Thyroid gland (tissue), 4 donors: ENCODE data around the gene METRNL. TPM values are rescaled to one million over a fixed set of nuclear protein-coding genes. Genes with fewer than 3 reads are reported as not detected.
A peak's percentile ranks its signal among the peaks of the same experiment; 100 is the strongest.

Source experiments
- DNase-seq, 2 donors: peaks; one replicate each; pipeline ENCODE4 v3.0.0-alpha.2; 2019
- H3K27ac ChIP-seq, 3 donors: fragments of 200-600 bp; sonication (generic); 1 replicate in 2 of 3; 2 replicates in 1 of 3; pipeline ENCODE4 v1.5.1; 2016 to 2019; ENCODE audit warnings: mild to moderate bottlenecking in 1 of 3, moderate library complexity in 1 of 3
- H3K27me3 ChIP-seq: fragments of 200-600 bp; sonication (generic); one replicate; pipeline ENCODE4 v1.5.1; 2019
- H3K36me3 ChIP-seq, 2 donors: fragments of 200-600 bp; sonication (generic); one replicate each; pipeline ENCODE4 v1.5.1; 2016 to 2019
- H3K4me1 ChIP-seq, 2 donors: fragments of 200-600 bp; sonication (generic); one replicate each; pipeline ENCODE4 v1.5.1; 2017 to 2019
- H3K4me3 ChIP-seq, 3 donors: fragments of 200-600 bp; sonication (generic); replicated peaks in 1 of 3; 1 replicate in 2 of 3; 2 replicates in 1 of 3; pipeline ENCODE4 v1.5.1; 2016; ENCODE audit warnings: mild to moderate bottlenecking in 1 of 3
- H3K9me3 ChIP-seq: fragments of 200-600 bp; sonication (generic); one replicate; pipeline ENCODE4 v1.5.1; 2017
- POLR2A ChIP-seq, 2 donors: fragments of 450-650 bp; IDR thresholded peaks; one replicate each; pipeline ENCODE4 v1.6.1; 2017; ENCODE audit warnings: antibody characterized with exemption in 2 of 2, mild to moderate bottlenecking in 2 of 2, moderate library complexity in 1 of 2
- WGBS, 2 donors: methylation state at CpG; one replicate each; pipeline ENCODE4 v1.1.5; 2017; 5-methylcytosine and 5-hydroxymethylcytosine counted together
- intact Hi-C: fragments of 100-400 bp; cut with DNase I; formaldehyde crosslinking; loops from one replicate; pipeline ENCODE4 v1.15.1; 2023
- total RNA-seq, 4 donors: library from RNA; depleted of rRNA; stranded (reverse); fragments of >200 nt; gene quantifications; one replicate each; pipeline ENCODE4 v1.2.3, GENCODE V29; 2016
- TF ChIP-seq, protein P1 (sequence below), 6 experiments: fragments of 200-600 bp in 3 of 6; fragments of 450-650 bp in 3 of 6; sonication (generic) in 3 of 6; IDR thresholded peaks; one replicate each; pipeline ENCODE4 v1.5.1; 2016 to 2019; ENCODE audit warnings: antibody characterized with exemption in 6 of 6, mild to moderate bottlenecking in 2 of 6, inconsistent platforms in 1 of 6, moderate library complexity in 1 of 6

METRNL gene
- total RNA-seq, 4 donors from 2014 or later, result 57.5 to 89.7 (median 73.3) TPM

DNA sequence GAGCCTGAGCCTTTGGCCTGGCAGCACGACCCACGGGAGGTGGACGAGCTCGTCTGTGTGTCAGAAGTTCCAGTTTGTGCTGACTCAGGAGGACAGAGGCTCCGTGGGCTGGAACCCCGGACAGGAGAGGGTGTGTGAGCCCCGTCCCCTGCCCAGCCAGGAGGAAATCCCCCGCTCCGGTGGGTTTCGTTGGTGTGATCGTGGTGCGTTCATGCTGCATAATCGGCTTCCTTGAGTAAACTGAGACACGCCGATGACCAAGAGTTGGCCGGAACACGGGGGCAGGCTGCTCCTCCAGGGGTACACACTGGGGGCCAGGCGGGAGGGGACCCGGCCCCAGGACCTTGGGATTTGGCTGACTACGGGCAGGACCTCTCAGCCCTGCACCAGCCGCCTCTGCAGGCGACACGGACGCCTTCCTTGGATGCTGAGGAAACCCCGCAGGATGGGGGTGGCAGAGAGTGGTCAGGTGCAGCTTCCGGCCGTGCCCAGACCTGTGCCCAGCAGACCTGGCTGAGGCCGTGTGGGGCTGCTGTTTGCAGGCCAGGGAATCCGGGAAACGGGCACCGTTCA, 8.5 kb downstream of the METRNL start:
- Histone ChIP-seq H3K4me1 (peaks cover 37 to 57% of the 10 kb centered on the region in 2 donors), H3K9me3 (no peaks in the 10 kb centered on the region), H3K27ac (no peak overlapping the region), H3K36me3 (peaks cover 11 to 12% of the 10 kb centered on the region in 2 donors), H3K4me3 (no peak overlapping the region), H3K27me3 (no peaks in the 10 kb centered on the region)
- intact Hi-C loops, result no loop called here
- no peak for DNase-seq
- WGBS, 2 donors, result 88 to 91% methylated on average over 9 to 18 of the region's 31 CpGs
- TF ChIP-seq, protein P1, sequence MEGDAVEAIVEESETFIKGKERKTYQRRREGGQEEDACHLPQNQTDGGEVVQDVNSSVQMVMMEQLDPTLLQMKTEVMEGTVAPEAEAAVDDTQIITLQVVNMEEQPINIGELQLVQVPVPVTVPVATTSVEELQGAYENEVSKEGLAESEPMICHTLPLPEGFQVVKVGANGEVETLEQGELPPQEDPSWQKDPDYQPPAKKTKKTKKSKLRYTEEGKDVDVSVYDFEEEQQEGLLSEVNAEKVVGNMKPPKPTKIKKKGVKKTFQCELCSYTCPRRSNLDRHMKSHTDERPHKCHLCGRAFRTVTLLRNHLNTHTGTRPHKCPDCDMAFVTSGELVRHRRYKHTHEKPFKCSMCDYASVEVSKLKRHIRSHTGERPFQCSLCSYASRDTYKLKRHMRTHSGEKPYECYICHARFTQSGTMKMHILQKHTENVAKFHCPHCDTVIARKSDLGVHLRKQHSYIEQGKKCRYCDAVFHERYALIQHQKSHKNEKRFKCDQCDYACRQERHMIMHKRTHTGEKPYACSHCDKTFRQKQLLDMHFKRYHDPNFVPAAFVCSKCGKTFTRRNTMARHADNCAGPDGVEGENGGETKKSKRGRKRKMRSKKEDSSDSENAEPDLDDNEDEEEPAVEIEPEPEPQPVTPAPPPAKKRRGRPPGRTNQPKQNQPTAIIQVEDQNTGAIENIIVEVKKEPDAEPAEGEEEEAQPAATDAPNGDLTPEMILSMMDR (IDR thresholded peaks at IDR 0.05), result no peak
- no peak for TF ChIP-seq POLR2A (IDR thresholded peaks at IDR 0.05)

DNA sequence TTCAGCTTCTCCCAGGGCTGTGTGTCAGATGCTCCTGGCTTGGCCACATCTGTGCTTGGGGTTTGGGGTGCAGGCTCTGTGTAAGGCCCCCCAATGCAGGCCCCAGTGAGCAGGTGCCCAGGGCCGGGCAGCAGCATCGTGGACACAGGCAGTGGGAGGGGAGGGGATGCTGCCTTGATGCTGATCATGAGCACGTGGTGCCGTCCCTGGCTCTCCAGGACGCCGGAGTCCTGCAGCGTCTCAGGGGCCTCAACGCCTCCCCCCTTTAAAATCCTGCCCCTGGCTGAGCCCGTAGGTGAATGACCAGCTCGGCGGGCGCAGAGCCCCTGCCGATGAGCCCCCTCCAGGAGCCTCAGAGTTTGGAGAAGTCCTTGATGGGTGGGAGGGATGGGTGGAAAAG, 9.0 kb downstream of the METRNL start:
- intact Hi-C loops, result no loop called here
- Histone ChIP-seq H3K4me1 (peaks cover 31 to 51% of the 10 kb centered on the region in 2 donors), H3K36me3 (peaks cover 16 to 17% of the 10 kb centered on the region in 2 donors)

DNA sequence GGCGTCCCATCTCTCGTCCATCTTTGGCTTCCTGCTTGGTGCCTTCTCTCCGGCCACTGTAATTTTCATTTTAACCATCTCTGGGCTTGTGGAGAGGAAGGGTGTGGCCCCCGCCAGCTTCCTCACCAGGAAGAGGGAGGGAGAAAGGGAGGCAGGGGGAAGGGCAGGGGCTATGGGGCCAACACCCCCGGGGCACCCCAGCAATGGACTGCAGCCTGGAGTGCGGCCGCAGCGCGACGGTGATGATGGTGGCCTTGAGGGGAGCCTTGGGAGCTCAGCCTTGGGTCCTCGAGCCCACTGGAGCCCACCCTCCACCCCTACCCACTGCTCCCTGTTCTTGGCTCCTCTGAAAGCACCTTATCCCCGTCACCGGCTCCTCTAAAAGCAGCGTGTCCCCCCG, 9.5 kb downstream of the METRNL start:
- peaks cover 26 to 47% of the 10 kb centered on the region in 2 donors for H3K4me1 ChIP-seq
- TF ChIP-seq, protein P1 (IDR thresholded peaks at IDR 0.05), result no peak
- TF ChIP-seq POLR2A (IDR thresholded peaks at IDR 0.05), result no peak
- WGBS, 2 donors, result 80 to 85% methylated on average over 15 of the region's 15 CpGs
- H3K36me3 ChIP-seq, result peaks cover 19 to 21% of the 10 kb centered on the region in 2 donors
- DNase-seq, result no peak
- intact Hi-C loops, result no loop called here
- H3K27me3 ChIP-seq, result no peaks in the 10 kb centered on the region
- no peak overlapping the region for H3K4me3 ChIP-seq
- no peaks in the 10 kb centered on the region for H3K9me3 ChIP-seq
- H3K27ac ChIP-seq, result no peak overlapping the region

More for the DNA sequence above, 9.0 kb downstream of the METRNL start:
- WGBS, 2 donors, result 90 to 91% methylated on average over 7 to 11 of the region's 13 CpGs
- H3K27ac ChIP-seq, result no peak overlapping the region
- no peaks in the 10 kb centered on the region for H3K27me3 ChIP-seq
- TF ChIP-seq, protein P1 (IDR thresholded peaks at IDR 0.05), result no peak
- TF ChIP-seq POLR2A (IDR thresholded peaks at IDR 0.05), result no peak
- no peak for DNase-seq
- no peak overlapping the region for H3K4me3 ChIP-seq
- H3K9me3 ChIP-seq, result no peaks in the 10 kb centered on the region

DNA sequence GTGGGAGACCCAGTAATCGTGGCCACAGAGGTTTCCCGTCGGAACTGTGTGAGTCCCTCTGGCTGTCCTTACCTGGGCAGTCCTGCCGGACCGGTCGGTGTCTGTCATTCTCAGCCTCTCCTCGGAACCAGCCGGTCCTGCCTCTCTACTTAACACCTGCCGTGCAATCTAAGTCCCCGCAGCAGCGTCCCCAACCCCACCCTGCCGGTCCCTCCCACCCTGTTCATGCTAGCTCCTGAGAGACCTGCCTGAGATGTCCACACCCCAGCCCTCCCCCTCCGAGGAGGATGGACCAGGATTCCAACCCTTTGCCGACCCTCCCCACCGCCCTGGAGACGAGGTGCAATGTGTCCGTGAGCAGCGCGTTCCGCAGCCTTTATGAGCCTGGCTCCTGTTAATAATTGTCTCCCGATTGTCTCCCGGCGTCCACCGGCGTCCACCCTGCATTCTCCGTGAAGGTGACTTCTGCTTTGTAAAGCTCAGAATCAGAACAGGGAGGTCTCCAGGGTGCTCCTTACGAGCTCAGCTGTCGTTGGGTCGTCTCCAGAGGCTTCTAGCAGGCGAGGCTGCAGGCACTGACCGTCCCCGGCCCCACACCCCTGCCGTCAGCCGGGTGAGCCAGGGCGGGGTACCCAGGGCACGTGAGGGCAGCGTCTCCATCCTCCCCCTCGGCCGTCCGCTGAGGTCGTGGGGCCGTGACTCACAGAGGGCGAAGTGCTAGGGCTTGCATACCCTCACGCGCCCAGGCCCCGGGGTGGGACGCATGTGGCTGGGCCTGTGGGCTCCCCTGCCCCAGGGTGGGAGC, 10.1 kb downstream of the METRNL start:
- Histone ChIP-seq H3K27me3 (no peaks in the 10 kb centered on the region), H3K27ac (peak overlapping the region in 1 of 3 donors; percentile 2), H3K36me3 (peaks cover 25 to 27% of the 10 kb centered on the region in 2 donors), H3K4me1 (peaks cover 20 to 40% of the 10 kb centered on the region in 2 donors), H3K4me3 (no peak overlapping the region), H3K9me3 (no peaks in the 10 kb centered on the region)
- DNase-seq, result no peak
- 82 to 90% methylated on average over 34 to 39 of the region's 47 CpGs for WGBS, 2 donors
- TF ChIP-seq, protein P1 (IDR thresholded peaks at IDR 0.05), result no peak
- no peak for TF ChIP-seq POLR2A (IDR thresholded peaks at IDR 0.05)
- intact Hi-C loops, result no loop called here
